SK-N-MC (cell line): ENCODE data around the gene SOCS7.

Experiments
- EZH2 ChIP-seq: fragments of 200-600 bp; sonication (generic); IDR thresholded peaks from one replicate; pipeline ENCODE4 v1.6.1; 2017; ENCODE audit warnings: antibody characterized with exemption
- POLR2AphosphoS5 ChIP-seq: IDR thresholded peaks from 2 replicates; pipeline ENCODE4 v1.6.1; 2012; ENCODE audit warnings: mild to moderate bottlenecking, low read depth, low read length, borderline replicate concordance

DNA sequence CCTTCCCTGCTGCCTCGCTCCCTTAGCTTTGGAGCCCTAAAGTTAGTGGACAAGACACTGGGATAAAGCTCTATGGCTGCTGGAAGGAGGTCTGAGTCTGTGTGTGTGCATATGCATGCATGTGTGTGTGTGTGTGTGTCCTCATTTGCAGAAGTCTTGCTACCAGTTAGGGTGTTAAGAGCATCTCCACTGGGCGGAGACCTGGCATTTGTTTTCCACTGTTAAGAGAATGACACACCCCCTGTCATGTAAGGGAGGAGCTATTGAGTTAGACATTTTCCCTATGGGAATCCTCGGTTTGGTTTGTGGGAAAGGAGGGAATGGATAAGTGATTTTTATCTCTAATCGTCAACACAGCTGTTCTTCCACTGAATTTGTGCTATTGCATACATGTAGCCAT lies 51.8 kb downstream of the SOCS7 start:
- no peak for TF ChIP-seq POLR2AphosphoS5
- no peak for TF ChIP-seq EZH2
